Urinary bladder (tissue), 4 donors: ENCODE data around the gene TMPRSS9. TPM values are rescaled to one million over a fixed set of nuclear protein-coding genes. Genes with fewer than 3 reads are reported as not detected.
"Not testable (repeated sequence)": the region's sequence is repeated elsewhere in the genome, so short reads cannot be mapped to it uniquely, and the experiment has no call there.

Source experiments
- DNase-seq: peaks from one replicate; pipeline ENCODE4 v3.0.0-alpha.2; 2015; ENCODE audit errors: extremely low spot score
- H3K27ac ChIP-seq: one replicate; pipeline ENCODE4 v1.5.1; 2013; ENCODE audit warnings: low read depth, mild to moderate bottlenecking, moderate library complexity
- H3K36me3 ChIP-seq: one replicate; pipeline ENCODE4 v1.6.1; 2013; ENCODE audit warnings: mild to moderate bottlenecking, moderate library complexity; ENCODE audit not compliant: insufficient read depth
- H3K4me1 ChIP-seq: one replicate; pipeline ENCODE4 v1.6.1; 2013; ENCODE audit warnings: mild to moderate bottlenecking, moderate library complexity; ENCODE audit not compliant: insufficient read depth
- H3K4me3 ChIP-seq: one replicate; pipeline ENCODE4 v1.5.1; 2013; ENCODE audit warnings: low read depth, low read length
- WGBS: extraction: QIAGEN DNeasy Blood & Tissue Kit; methylation state at CpG from one replicate; pipeline ENCODE4 v1.1.7; 2013; 5-methylcytosine and 5-hydroxymethylcytosine counted together
- polyA plus RNA-seq: library from polyadenylated mRNA; stranded (reverse); fragments of 200-250 nt; gene quantifications from one replicate; pipeline ENCODE4 v1.2.3, GENCODE V29; 2013
- total RNA-seq: library from RNA; depleted of rRNA; stranded (reverse); fragments of >200 nt; gene quantifications from one replicate; pipeline ENCODE4 v1.2.3, GENCODE V29; 2014
- donor health status: healthy with polysubstance abuse.
- donor health status: healthy.

The TMPRSS9 gene
- total and polyA plus RNA-seq, 2 donors = 0.06 to 0.11 TPM

- WGBS = 63% methylated on average over 5 of the region's 5 CpGs
These were observed 104.3 kb downstream of the TMPRSS9 start for GRCh38 chr19:2464389-2464788.

GRCh38 chr19:2468596-2468995 lies 108.5 kb downstream of the TMPRSS9 start:
- DNase-seq = no peak
- H3K4me1 ChIP-seq = no peaks in the 10 kb centered on the region
- WGBS = 75% methylated on average over 12 of the region's 12 CpGs
- no peak overlapping the region for H3K27ac ChIP-seq
- no peaks in the 10 kb centered on the region for H3K36me3 ChIP-seq
- H3K4me3 ChIP-seq = no peak overlapping the region

More at GRCh38 chr19:2464389-2464788, 104.3 kb downstream of the TMPRSS9 start:
- peaks cover 2% of the 10 kb centered on the region for H3K4me1 ChIP-seq
- no peak overlapping the region for H3K27ac ChIP-seq
- DNase-seq = no peak
- no peaks in the 10 kb centered on the region for H3K36me3 ChIP-seq
- no peak overlapping the region for H3K4me3 ChIP-seq

- Histone ChIP-seq H3K4me3 (no peak overlapping the region), H3K4me1 (no peaks in the 10 kb centered on the region), H3K36me3 (no peaks in the 10 kb centered on the region), H3K27ac (no peak overlapping the region)
- 61% methylated on average over 23 of the region's 23 CpGs for WGBS
- DNase-seq = no peak
These were observed 109.2 kb downstream of the TMPRSS9 start for GRCh38 chr19:2469102-2469914.

- H3K4me1 ChIP-seq, DNase-seq, H3K36me3 ChIP-seq, H3K4me3 ChIP-seq, H3K27ac ChIP-seq: not testable (repeated sequence)
- WGBS = 85% methylated on average over 8 of the region's 8 CpGs
These were observed 109.8 kb downstream of the TMPRSS9 start for GRCh38 chr19:2469915-2470200.

- 6% methylated on average over 60 of the region's 60 CpGs for WGBS
- Histone ChIP-seq H3K4me1 (no peaks in the 10 kb centered on the region), H3K27ac (peak overlapping the region; percentile 11), H3K4me3 (peak overlapping the region; percentile 4), H3K36me3 (no peaks in the 10 kb centered on the region)
- DNase-seq = no peak
These were observed 114.4 kb downstream of the TMPRSS9 start for GRCh38 chr19:2474232-2475017.

GRCh38 chr19:2475018-2475701 lies 115.1 kb downstream of the TMPRSS9 start:
- WGBS = 1% methylated on average over 45 of the region's 45 CpGs
- Histone ChIP-seq H3K36me3 (no peaks in the 10 kb centered on the region), H3K4me1 (no peaks in the 10 kb centered on the region), H3K4me3 (peak overlapping the region; percentile 44), H3K27ac (peak overlapping the region; percentile 56)
- no peak for DNase-seq

Other genes starting within 250 kb of the TMPRSS9 start
- gene AP3D1, start 208.7 kb upstream of the TMPRSS9 start, total RNA-seq = 48.9 TPM
- 87.8 TPM for gene AP3D1, start 208.7 kb upstream of the TMPRSS9 start, polyA plus RNA-seq
- gene DOT1L, start 196.3 kb upstream of the TMPRSS9 start, total RNA-seq = 5.3 TPM
- 6.7 TPM for gene DOT1L, start 196.3 kb upstream of the TMPRSS9 start, polyA plus RNA-seq
- gene PLEKHJ1, start 123.9 kb upstream of the TMPRSS9 start, total RNA-seq = 30.6 TPM
- gene PLEKHJ1, start 123.9 kb upstream of the TMPRSS9 start, polyA plus RNA-seq = 60.9 TPM
- gene SF3A2, start 123.4 kb upstream of the TMPRSS9 start, total RNA-seq = 32.5 TPM
- 69.9 TPM for gene SF3A2, start 123.4 kb upstream of the TMPRSS9 start, polyA plus RNA-seq
- not detected for gene AMH, start 110.9 kb upstream of the TMPRSS9 start, total RNA-seq
- 0.44 TPM for gene AMH, start 110.9 kb upstream of the TMPRSS9 start, polyA plus RNA-seq
- 1.6 TPM for gene JSRP1, start 103.8 kb upstream of the TMPRSS9 start, total RNA-seq
- gene JSRP1, start 103.8 kb upstream of the TMPRSS9 start, polyA plus RNA-seq = 1.3 TPM
- not detected for gene PEAK3, start 78.1 kb upstream of the TMPRSS9 start, total RNA-seq
- 0.58 TPM for gene PEAK3, start 78.1 kb upstream of the TMPRSS9 start, polyA plus RNA-seq
- not detected for gene LINGO3, start 52.1 kb upstream of the TMPRSS9 start, total RNA-seq
- gene LINGO3, start 52.1 kb upstream of the TMPRSS9 start, polyA plus RNA-seq = 0.08 TPM
- 46.5 TPM for gene LSM7, start 31.7 kb upstream of the TMPRSS9 start, total RNA-seq
- gene LSM7, start 31.7 kb upstream of the TMPRSS9 start, polyA plus RNA-seq = 189 TPM
- 26.9 TPM for gene SPPL2B, start 31.6 kb upstream of the TMPRSS9 start, total RNA-seq
- 40.9 TPM for gene SPPL2B, start 31.6 kb upstream of the TMPRSS9 start, polyA plus RNA-seq
- gene TIMM13, start 67.3 kb downstream of the TMPRSS9 start, total RNA-seq = 17.5 TPM
- gene TIMM13, start 67.3 kb downstream of the TMPRSS9 start, polyA plus RNA-seq = 72.2 TPM
- 33.4 TPM for gene LMNB2, start 96.7 kb downstream of the TMPRSS9 start, total RNA-seq
- 22.2 TPM for gene LMNB2, start 96.7 kb downstream of the TMPRSS9 start, polyA plus RNA-seq
- 23.2 TPM for gene GADD45B, start 115.9 kb downstream of the TMPRSS9 start, total RNA-seq
- gene GADD45B, start 115.9 kb downstream of the TMPRSS9 start, polyA plus RNA-seq = 163 TPM